Adrenal gland (tissue), 5 donors: ENCODE data around the gene SPRR1A.

Experiments
- CTCF ChIP-seq, 6 experiments: fragments of 450-650 bp in 4 of 6; fragments of 200-600 bp in 2 of 6; sonication (generic) in 1 of 6; IDR thresholded peaks; 1 replicate in 5 of 6; 2 replicates in 1 of 6; pipeline versions ENCODE4 v1.5.1 to v1.8.0; 2016 to 2021; ENCODE audit warnings: antibody characterized with exemption in 6 of 6, mild to moderate bottlenecking in 2 of 6, moderate library complexity in 1 of 6
- POLR2A ChIP-seq, 2 donors: fragments of 450-650 bp; IDR thresholded peaks; one replicate each; pipeline ENCODE4 v1.6.1; 2017; ENCODE audit warnings: antibody characterized with exemption in 2 of 2, mild to moderate bottlenecking in 2 of 2, moderate library complexity in 1 of 2
- donor health status: DM: no; HTN: no; CAD: no.

GRCh38 chr1:152961226-152961891, 22.5 kb upstream of the SPRR1A start:
- TF ChIP-seq CTCF (IDR thresholded peaks at IDR 0.05) (no peak), POLR2A (IDR thresholded peaks at IDR 0.05) (no peak)
